A549 (cell line): ENCODE data around the gene HSD11B2. TPM values are rescaled to one million over a fixed set of nuclear protein-coding genes. Genes with fewer than 3 reads are reported as not detected.

Experiments
- ATAC-seq, 2 experiments: fragments of 200-7000 bp in 1 of 2; fragments of >200 bp in 1 of 2; cut with Nextera tagmentation in 1 of 2; cut with Tn5 transposase in 1 of 2; 3 replicates each; pipeline versions ENCODE4 v1.8.0 to v1.9.1; 2018 to 2020; ENCODE audit warnings: mild to moderate bottlenecking in 1 of 2, moderate library complexity in 1 of 2
- CTCF ChIA-PET: fragments of 300-600 bp; sonication (Branson Sonifier 250); formaldehyde crosslinking; extraction: SDS; loops from one replicate; lab custom pipeline; 2021; ENCODE audit warnings: antibody characterized with exemption, inconsistent platforms; lab: Yijun Ruan, JAX
- POLR2A ChIA-PET: fragments of 350-600 bp; formaldehyde crosslinking; extraction: SDS; loops from one replicate; lab custom pipeline; 2021; ENCODE audit warnings: antibody characterized with exemption, inconsistent platforms; lab: Yijun Ruan, JAX
- DNase-seq, 2 experiments: peaks; one replicate each; pipeline versions ENCODE4 v3.0.0 to v3.0.0-alpha.2; 2011 to 2016; ENCODE audit warnings: low read depth in 1 of 2, low spot score in 1 of 2
- FAIRE-seq: peaks from 2 replicates; lab custom pipeline; 2011; peaks lifted over from hg19 to GRCh38; lab: Jason Lieb, UNC
- H3K27ac ChIP-seq, 2 experiments: fragments of >200 bp; sonication (Bioruptor Twin); formaldehyde crosslinking; 3 replicates each; pipeline ENCODE4 v1.5.1; 2016 to 2017
- H3K4me1 ChIP-seq: fragments of >200 bp; sonication (Bioruptor Twin); formaldehyde crosslinking; 3 replicates; pipeline ENCODE4 v1.6.1; 2016
- H3K4me2 ChIP-seq: fragments of >200 bp; sonication (Bioruptor Twin); formaldehyde crosslinking; 3 replicates; pipeline ENCODE4 v1.6.1; 2016
- H3K4me3 ChIP-seq: fragments of >200 bp; sonication (Bioruptor Twin); formaldehyde crosslinking; 3 replicates; pipeline ENCODE4 v1.5.1; 2016
- H3K9me3 ChIP-seq: fragments of >200 bp; sonication (Bioruptor Twin); formaldehyde crosslinking; 3 replicates; pipeline ENCODE4 v1.6.1; 2016
- BHLHE40 ChIP-seq: IDR thresholded peaks from 2 replicates; pipeline ENCODE4 v1.6.1; 2012; ENCODE audit warnings: low read depth, low read length, inconsistent platforms
- CEBPB ChIP-seq, 2 experiments: fragments of >200 bp in 1 of 2; sonication (Bioruptor Twin) in 1 of 2; formaldehyde crosslinking in 1 of 2; IDR thresholded peaks; 2 replicates each; pipeline ENCODE4 v1.6.1; 2012 to 2016
- FOXS1 ChIP-seq: fragments of 250-450 bp; sonication (Bioruptor Pico); IDR thresholded peaks from 2 replicates; pipeline ENCODE4 v1.5.0; 2020; ENCODE audit warnings: mild to moderate bottlenecking, moderate library complexity
- GATA3 ChIP-seq: IDR thresholded peaks from 2 replicates; pipeline ENCODE4 v1.6.1; 2012; ENCODE audit warnings: borderline replicate concordance
- HOXB13 ChIP-seq: fragments of 250-450 bp; sonication (Bioruptor Pico); IDR thresholded peaks from 2 replicates; pipeline ENCODE4 v1.5.0; 2020; ENCODE audit warnings: low read depth, mild to moderate bottlenecking, moderate library complexity
- HOXB5 ChIP-seq: fragments of 250-450 bp; sonication (Bioruptor Pico); IDR thresholded peaks from 2 replicates; pipeline ENCODE4 v1.5.0; 2020; ENCODE audit warnings: mild to moderate bottlenecking, moderate library complexity
- JUNB ChIP-seq: fragments of >200 bp; sonication (Bioruptor Twin); formaldehyde crosslinking; IDR thresholded peaks from 2 replicates; pipeline ENCODE4 v1.6.1; 2016
- MAZ ChIP-seq: fragments of 150-350 bp; IDR thresholded peaks from 2 replicates; pipeline ENCODE4 v1.6.1; 2014; ENCODE audit warnings: antibody characterized with exemption, low read depth, low read length, borderline replicate concordance
- MYC ChIP-seq: IDR thresholded peaks from 2 replicates; pipeline ENCODE4 v1.6.1; 2012; ENCODE audit warnings: mild to moderate bottlenecking, inconsistent platforms, low read length, improper control_type of control experiment, borderline replicate concordance
- NR3C1 ChIP-seq: fragments of >200 bp; sonication (Bioruptor Twin); formaldehyde crosslinking; IDR thresholded peaks from 3 replicates; pipeline ENCODE4 v1.6.1; 2017
- POLR2A ChIP-seq: IDR thresholded peaks from 2 replicates; pipeline ENCODE4 v1.6.1; 2012; ENCODE audit warnings: mild to moderate bottlenecking, low read length
- POLR2AphosphoS2 ChIP-seq: conservative IDR thresholded peaks from 2 replicates; pipeline ENCODE4 v1.6.1; 2012; ENCODE audit warnings: low read length, improper control_type of control experiment, inconsistent platforms
- RAD21 ChIP-seq, 2 experiments: fragments of >200 bp in 1 of 2; sonication (Bioruptor Twin) in 1 of 2; formaldehyde crosslinking in 1 of 2; IDR thresholded peaks in 1 of 2; conservative IDR thresholded peaks in 1 of 2; 2 replicates in 1 of 2; 3 replicates in 1 of 2; pipeline ENCODE4 v1.6.1; 2012 to 2018; ENCODE audit warnings: inconsistent platforms in 1 of 2
- RARB ChIP-seq: fragments of 250-450 bp; sonication (Bioruptor Pico); IDR thresholded peaks from 2 replicates; pipeline ENCODE4 v1.8.0; 2021; ENCODE audit warnings: mild to moderate bottlenecking, moderate library complexity
- RNF2 ChIP-seq: fragments of 200-600 bp; sonication (generic); IDR thresholded peaks from 2 replicates; pipeline ENCODE4 v1.6.1; 2016; ENCODE audit warnings: low read depth, mild to moderate bottlenecking, antibody characterized with exemption, moderate library complexity, borderline replicate concordance
- SREBF2 ChIP-seq: fragments of 450-650 bp; IDR thresholded peaks from 2 replicates; pipeline ENCODE4 v1.6.1; 2014; ENCODE audit warnings: mild to moderate bottlenecking, moderate library complexity
- TFCP2L1 ChIP-seq: fragments of 250-450 bp; sonication (Bioruptor Pico); IDR thresholded peaks from 2 replicates; pipeline ENCODE4 v1.5.0; 2021; ENCODE audit warnings: mild to moderate bottlenecking
- ZNF302 ChIP-seq: fragments of 250-450 bp; sonication (Bioruptor Pico); IDR thresholded peaks from 2 replicates; pipeline ENCODE4 v1.9.0; 2021; ENCODE audit warnings: inconsistent platforms, mild to moderate bottlenecking, moderate library complexity
- WGBS: methylation state at CpG from one replicate; pipeline ENCODE4 v1.1.6; 2017; ENCODE audit errors: missing lambda C conversion rate; 5-methylcytosine and 5-hydroxymethylcytosine counted together
- polyA plus RNA-seq, 4 experiments: library from polyadenylated mRNA; depleted of rRNA in 3 of 4; stranded (reverse); fragments of >200 nt; fragmentation: RNase III in 1 of 4; extraction: RNeasy Plus Mini Kit Qiagen cat#74134 plus additional on column Dnase treatment in 1 of 4; gene quantifications; 2 replicates in 3 of 4; 3 replicates in 1 of 4; pipeline ENCODE4 v1.2.3, GENCODE V29; 2011 to 2017
- TF ChIP-seq, protein P1 (sequence below): IDR thresholded peaks from 2 replicates; pipeline ENCODE4 v1.6.1; 2012
- TF ChIP-seq, protein P2 (sequence below): IDR thresholded peaks from 2 replicates; pipeline ENCODE4 v1.6.1; 2012
- TF ChIP-seq, protein P3 (sequence below): fragments of >200 bp; sonication (Bioruptor Twin); formaldehyde crosslinking; IDR thresholded peaks from 3 replicates; pipeline ENCODE4 v1.5.1; 2016
- TF ChIP-seq, protein P4 (sequence below): fragments of 150-350 bp; IDR thresholded peaks from 2 replicates; pipeline ENCODE4 v1.6.1; 2014; ENCODE audit warnings: low read depth, mild to moderate bottlenecking, low read length
- TF ChIP-seq, protein P5 (sequence below): fragments of >200 bp; sonication (Bioruptor Twin); formaldehyde crosslinking; IDR thresholded peaks from 3 replicates; pipeline ENCODE4 v1.6.1; 2016
- TF ChIP-seq, protein P6 (sequence below): fragments of 200-600 bp; sonication (generic); IDR thresholded peaks from 2 replicates; pipeline ENCODE4 v1.6.1; 2016; ENCODE audit warnings: antibody characterized with exemption, mild to moderate bottlenecking, moderate library complexity

Gene HSD11B2
- polyA plus RNA-seq, 2 of the 4 experiments (the other 2 are of a cell fraction), result 0.53 to 1.6 TPM

DNA sequence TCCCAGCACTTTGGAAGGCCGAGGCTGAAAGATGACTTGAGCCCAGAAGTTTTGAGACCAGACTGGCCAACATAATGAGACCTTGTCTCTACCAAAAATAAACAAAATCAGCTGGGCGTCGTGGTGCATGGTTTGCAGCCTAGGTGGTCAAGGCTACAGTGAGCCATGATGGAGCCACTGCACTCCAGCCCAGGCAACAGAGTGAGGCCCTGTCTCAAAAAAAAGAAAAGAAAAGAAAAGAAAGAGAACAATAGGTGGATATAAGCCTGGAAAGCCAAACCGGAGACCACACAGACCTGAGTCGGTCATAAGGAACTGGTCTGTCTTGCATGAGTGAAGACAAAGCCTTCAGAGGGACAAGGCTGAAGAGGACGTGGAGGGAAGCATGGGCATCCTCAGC lies 35.7 kb downstream of the HSD11B2 start (continued):
- TF ChIP-seq, protein P1, sequence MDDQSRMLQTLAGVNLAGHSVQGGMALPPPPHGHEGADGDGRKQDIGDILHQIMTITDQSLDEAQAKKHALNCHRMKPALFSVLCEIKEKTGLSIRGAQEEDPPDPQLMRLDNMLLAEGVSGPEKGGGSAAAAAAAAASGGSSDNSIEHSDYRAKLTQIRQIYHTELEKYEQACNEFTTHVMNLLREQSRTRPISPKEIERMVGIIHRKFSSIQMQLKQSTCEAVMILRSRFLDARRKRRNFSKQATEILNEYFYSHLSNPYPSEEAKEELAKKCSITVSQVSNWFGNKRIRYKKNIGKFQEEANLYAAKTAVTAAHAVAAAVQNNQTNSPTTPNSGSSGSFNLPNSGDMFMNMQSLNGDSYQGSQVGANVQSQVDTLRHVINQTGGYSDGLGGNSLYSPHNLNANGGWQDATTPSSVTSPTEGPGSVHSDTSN, result no peak
- no peak for TF ChIP-seq SREBF2
- TF ChIP-seq, protein P2, sequence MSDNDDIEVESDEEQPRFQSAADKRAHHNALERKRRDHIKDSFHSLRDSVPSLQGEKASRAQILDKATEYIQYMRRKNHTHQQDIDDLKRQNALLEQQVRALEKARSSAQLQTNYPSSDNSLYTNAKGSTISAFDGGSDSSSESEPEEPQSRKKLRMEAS, result no peak

DNA sequence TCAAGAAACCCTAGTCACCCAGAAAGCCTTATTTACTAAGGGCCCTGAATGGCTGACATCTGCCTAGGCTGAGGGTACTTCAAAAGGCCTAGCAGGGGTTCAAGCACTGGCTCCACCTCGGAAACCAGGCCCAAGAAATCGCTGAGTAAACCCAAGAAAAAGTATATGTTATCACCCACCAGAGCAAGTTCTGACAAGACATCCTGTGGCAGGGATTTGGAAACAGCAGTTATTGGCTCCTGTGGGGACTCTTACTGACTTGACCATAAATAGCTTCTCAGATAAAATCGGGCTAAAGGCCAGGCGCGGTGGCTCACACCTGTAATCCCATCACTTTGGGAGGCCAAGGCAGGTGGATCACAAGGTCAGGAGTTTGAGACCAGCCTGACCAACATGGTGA lies 37.8 kb downstream of the HSD11B2 start:
- DNase-seq (no peak), FAIRE-seq (no peak), ATAC-seq (no peak)
- no peaks in the 10 kb centered on the region for H3K9me3 ChIP-seq
- peaks cover 5% of the 10 kb centered on the region; the same call in 2 of the 3 replicates for H3K4me1 ChIP-seq
- ChIA-PET POLR2A (no interaction called here), CTCF (interaction anchor here (1.1 to 13.1 kb wide), 6 partner anchors 8 to 79 kb away, joined by 3 to 176 read pairs (median 5); partner anchors contain the start of genes ATP6V0D1 and ZDHHC1)
- TF ChIP-seq FOXS1 (CRISPR knock-in tag), result no peak
- no peak for TF ChIP-seq HOXB5 (CRISPR knock-in tag)
- no peak for TF ChIP-seq RNF2
- TF ChIP-seq MYC, result no peak
- no peak for TF ChIP-seq JUNB
- no peak for TF ChIP-seq NR3C1
- TF ChIP-seq GATA3, result no peak
- TF ChIP-seq, protein P1, result no peak
- TF ChIP-seq RAD21 (conservative IDR thresholded peaks at IDR 0.05 in 1 of 2, IDR thresholded peaks at IDR 0.05 in 1 of 2), result no peak
- TF ChIP-seq, protein P3, sequence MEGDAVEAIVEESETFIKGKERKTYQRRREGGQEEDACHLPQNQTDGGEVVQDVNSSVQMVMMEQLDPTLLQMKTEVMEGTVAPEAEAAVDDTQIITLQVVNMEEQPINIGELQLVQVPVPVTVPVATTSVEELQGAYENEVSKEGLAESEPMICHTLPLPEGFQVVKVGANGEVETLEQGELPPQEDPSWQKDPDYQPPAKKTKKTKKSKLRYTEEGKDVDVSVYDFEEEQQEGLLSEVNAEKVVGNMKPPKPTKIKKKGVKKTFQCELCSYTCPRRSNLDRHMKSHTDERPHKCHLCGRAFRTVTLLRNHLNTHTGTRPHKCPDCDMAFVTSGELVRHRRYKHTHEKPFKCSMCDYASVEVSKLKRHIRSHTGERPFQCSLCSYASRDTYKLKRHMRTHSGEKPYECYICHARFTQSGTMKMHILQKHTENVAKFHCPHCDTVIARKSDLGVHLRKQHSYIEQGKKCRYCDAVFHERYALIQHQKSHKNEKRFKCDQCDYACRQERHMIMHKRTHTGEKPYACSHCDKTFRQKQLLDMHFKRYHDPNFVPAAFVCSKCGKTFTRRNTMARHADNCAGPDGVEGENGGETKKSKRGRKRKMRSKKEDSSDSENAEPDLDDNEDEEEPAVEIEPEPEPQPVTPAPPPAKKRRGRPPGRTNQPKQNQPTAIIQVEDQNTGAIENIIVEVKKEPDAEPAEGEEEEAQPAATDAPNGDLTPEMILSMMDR, result no peak
- TF ChIP-seq MAZ, result no peak
- no peak for TF ChIP-seq ZNF302
- TF ChIP-seq POLR2A, result no peak
- TF ChIP-seq, protein P4, sequence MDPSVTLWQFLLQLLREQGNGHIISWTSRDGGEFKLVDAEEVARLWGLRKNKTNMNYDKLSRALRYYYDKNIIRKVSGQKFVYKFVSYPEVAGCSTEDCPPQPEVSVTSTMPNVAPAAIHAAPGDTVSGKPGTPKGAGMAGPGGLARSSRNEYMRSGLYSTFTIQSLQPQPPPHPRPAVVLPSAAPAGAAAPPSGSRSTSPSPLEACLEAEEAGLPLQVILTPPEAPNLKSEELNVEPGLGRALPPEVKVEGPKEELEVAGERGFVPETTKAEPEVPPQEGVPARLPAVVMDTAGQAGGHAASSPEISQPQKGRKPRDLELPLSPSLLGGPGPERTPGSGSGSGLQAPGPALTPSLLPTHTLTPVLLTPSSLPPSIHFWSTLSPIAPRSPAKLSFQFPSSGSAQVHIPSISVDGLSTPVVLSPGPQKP, result no peak
- no peak for TF ChIP-seq TFCP2L1 (CRISPR knock-in tag)
- TF ChIP-seq, protein P5, sequence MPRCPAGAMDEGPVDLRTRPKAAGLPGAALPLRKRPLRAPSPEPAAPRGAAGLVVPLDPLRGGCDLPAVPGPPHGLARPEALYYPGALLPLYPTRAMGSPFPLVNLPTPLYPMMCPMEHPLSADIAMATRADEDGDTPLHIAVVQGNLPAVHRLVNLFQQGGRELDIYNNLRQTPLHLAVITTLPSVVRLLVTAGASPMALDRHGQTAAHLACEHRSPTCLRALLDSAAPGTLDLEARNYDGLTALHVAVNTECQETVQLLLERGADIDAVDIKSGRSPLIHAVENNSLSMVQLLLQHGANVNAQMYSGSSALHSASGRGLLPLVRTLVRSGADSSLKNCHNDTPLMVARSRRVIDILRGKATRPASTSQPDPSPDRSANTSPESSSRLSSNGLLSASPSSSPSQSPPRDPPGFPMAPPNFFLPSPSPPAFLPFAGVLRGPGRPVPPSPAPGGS, result no peak
- no peak overlapping the region for H3K27ac ChIP-seq
- WGBS, result 81% methylated on average over 5 of the region's 5 CpGs
- no peak overlapping the region for H3K4me3 ChIP-seq
- H3K4me2 ChIP-seq, result no peak overlapping the region

DNA sequence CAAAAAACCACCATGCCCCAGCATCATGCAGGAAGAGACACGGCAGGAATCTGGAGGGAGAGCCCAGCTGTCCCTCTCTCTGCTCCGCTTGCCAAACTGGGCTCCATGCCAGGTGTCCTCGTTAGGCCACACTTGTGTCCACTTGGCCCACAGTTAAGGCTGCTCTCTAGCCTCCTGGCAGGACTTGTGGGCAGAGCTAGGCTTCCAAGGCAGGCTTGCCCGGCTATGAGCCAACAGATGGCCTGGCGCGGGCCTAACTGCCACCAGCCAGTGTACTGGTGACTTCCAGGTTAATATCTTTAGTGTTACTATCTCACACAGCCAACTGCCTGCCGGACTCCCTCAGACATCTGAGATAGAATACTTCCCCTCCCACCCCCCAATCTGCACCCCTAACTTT lies 39.4 kb downstream of the HSD11B2 start:
- H3K4me3 ChIP-seq, result no peak overlapping the region
- CTCF ChIA-PET, result interaction anchor here (4.3 kb wide), 1 partner anchor 10 kb away, joined by 19 read pairs; the partner anchor contains the start of gene ATP6V0D1

More for the DNA sequence above, 39.4 kb downstream of the HSD11B2 start:
- Histone ChIP-seq H3K4me1 (peaks cover 4% of the 10 kb centered on the region; the same call in 2 of the 3 replicates), H3K4me2 (no peak overlapping the region), H3K9me3 (no peaks in the 10 kb centered on the region), H3K27ac (no peak overlapping the region)
- 86% methylated on average over 7 of the region's 7 CpGs for WGBS
- POLR2A ChIA-PET, result no interaction called here
- ATAC-seq (no peak), DNase-seq (no peak), FAIRE-seq (no peak)
- TF ChIP-seq, protein P6, sequence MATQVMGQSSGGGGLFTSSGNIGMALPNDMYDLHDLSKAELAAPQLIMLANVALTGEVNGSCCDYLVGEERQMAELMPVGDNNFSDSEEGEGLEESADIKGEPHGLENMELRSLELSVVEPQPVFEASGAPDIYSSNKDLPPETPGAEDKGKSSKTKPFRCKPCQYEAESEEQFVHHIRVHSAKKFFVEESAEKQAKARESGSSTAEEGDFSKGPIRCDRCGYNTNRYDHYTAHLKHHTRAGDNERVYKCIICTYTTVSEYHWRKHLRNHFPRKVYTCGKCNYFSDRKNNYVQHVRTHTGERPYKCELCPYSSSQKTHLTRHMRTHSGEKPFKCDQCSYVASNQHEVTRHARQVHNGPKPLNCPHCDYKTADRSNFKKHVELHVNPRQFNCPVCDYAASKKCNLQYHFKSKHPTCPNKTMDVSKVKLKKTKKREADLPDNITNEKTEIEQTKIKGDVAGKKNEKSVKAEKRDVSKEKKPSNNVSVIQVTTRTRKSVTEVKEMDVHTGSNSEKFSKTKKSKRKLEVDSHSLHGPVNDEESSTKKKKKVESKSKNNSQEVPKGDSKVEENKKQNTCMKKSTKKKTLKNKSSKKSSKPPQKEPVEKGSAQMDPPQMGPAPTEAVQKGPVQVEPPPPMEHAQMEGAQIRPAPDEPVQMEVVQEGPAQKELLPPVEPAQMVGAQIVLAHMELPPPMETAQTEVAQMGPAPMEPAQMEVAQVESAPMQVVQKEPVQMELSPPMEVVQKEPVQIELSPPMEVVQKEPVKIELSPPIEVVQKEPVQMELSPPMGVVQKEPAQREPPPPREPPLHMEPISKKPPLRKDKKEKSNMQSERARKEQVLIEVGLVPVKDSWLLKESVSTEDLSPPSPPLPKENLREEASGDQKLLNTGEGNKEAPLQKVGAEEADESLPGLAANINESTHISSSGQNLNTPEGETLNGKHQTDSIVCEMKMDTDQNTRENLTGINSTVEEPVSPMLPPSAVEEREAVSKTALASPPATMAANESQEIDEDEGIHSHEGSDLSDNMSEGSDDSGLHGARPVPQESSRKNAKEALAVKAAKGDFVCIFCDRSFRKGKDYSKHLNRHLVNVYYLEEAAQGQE, result no peak
- no peak for TF ChIP-seq POLR2AphosphoS2
- TF ChIP-seq RARB (CRISPR knock-in tag), result no peak
- no peak for TF ChIP-seq BHLHE40
- TF ChIP-seq CEBPB (IDR thresholded peaks at IDR 0.05), result no peak
- no peak for TF ChIP-seq HOXB13 (CRISPR knock-in tag)
